Right lung (tissue), 5 donors: ENCODE data around the gene DNASE1L3. TPM values are rescaled to one million over a fixed set of nuclear protein-coding genes. Genes with fewer than 3 reads are reported as not detected.
"Not testable (repeated sequence)": the region's sequence is repeated elsewhere in the genome, so short reads cannot be mapped to it uniquely, and the experiment has no call there.

Source experiments
- DNase-seq, 2 donors: peaks; one replicate each; pipeline ENCODE4 v3.0.0-alpha.2; 2013
- polyA plus RNA-seq, 5 donors: library from polyadenylated mRNA; unstranded; fragments of 120-200 nt; gene quantifications; one replicate each; pipeline versions ENCODE4 v1.2.1 to v1.2.3, GENCODE V29; 2013; ENCODE audit warnings: inconsistent platforms in 1 of 5, low replicate concordance in 1 of 5; ENCODE audit not compliant: insufficient read length in 5 of 5, insufficient read depth in 1 of 5

Gene DNASE1L3
- polyA plus RNA-seq, 5 donors: 1.3 to 2.8 (median 2.2) TPM

DNA sequence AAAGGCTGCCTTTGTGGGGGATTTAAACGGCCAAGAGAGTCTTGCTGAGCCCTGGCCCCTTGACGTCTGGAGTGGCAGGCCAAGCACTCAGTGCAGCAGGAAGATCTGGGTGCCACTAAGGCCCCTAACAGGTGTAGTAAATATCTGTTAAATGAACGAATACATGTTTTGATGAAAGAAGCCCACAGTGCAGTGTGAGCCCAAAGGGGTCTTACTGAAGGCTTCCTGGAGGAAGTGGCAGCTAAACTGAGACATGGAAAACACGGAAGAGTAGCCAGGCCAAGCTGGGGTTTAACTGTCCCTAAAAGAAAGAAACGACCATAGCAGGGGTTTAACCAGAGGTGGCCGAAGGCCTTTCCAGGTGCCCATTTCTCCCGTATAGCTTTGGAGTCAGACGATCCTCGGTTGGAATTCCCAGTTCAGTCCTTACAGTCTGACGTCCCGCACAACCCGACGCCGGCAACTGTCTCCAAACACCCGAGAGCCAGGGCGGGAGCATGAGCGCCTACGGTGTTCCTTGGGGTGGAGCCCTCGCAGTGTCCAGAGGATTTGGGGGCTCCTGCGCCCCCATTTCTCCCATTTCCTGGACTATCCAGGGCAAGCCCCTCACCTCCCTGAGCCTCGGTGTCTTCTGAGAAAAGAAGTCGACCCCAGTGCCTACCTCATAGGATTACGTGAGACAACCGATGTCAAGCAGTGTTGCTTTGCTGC, 25.9 kb upstream of the DNASE1L3 start:
- DNase-seq: no peak

DNA sequence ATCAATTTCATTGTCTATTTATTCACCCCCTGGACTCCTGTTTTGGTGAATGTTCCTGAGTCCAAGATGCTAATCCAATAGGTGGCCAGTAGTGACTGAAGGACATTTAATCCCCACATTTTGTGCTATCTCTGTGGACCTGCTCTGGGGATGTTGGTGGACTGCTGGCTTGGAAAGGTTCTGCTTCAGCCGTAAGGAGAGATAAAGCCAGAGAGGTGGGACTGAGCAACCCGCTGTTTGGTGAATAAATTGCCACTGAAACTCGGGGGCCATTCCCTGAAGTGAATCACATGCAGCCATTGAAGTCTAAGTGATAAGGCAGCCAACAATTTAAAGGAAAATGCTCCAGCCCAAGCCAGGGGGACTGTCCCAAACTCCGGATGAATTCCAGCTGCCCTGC, 25.2 kb upstream of the DNASE1L3 start:
- DNase-seq: no peak

DNA sequence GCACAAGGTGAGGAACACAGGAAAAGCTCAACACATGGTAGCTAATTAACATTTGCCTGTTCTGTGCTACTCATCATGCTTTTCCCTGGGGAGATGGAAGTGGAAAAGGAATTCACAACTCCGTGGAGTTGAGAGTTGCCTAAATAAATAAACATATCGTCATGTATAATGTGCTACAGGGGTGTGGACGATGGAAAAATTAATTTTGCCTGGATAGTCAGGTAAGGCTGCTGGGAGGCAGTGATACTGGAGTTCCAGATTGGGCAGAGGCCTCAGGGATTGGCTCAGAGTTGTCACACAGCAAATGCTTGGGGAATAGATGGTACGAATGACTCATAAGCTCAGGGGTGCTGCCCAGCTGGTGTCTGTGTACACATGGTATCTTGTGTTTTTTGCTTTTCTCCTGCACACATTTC, 23.8 kb upstream of the DNASE1L3 start:
- no peak for DNase-seq

DNA sequence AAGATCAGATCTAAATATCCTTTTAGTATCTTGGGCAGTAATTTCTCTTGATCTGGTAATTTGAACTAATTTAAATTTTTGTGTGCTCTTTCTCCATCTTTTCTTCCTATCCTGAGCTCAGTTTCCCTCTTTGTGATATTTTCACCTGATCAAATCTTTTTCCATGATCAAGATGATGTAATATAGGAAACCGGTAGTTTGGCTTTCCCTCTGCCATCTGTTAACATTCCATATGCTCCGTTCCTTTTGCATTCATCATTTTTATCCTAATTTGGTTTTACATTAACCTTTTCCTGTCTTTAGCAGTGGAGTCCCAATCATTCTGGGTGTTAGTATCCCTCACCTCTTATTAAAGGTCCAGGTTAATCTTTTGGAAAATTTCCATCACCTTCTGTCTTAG, 20.9 kb upstream of the DNASE1L3 start:
- DNase-seq: no peak

DNA sequence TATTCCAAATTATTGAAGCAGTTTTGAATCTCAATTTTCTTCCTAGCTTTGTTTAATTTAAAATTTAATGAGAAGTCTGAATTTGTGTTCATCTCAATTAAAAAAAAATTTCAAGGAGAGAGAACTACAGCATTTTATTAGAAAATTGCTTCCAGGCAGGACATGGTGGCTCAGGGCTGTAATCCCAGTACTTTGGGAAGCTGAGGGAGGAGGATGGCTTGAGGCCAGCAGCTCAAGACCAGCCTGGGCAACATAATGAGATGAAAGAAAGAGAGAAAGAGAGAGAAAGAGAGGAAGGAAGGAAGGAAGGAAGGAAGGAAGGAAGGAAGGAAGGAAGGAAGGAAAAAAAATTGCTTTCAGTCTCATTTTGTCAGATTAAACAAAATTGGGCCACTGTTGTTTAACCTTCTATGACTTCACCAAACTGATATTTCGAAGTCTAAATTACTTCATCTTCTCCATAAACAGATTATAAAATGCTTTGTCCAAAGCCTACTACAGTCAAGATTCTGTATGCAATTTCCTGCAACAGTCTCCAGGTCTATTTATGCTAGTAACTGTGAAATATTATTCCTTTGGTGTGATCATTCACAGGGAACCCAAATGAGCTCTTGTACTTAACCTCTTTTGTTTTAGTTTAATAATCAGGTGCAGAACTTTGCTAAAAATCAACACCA, 20.2 kb upstream of the DNASE1L3 start:
- no peak for DNase-seq

DNA sequence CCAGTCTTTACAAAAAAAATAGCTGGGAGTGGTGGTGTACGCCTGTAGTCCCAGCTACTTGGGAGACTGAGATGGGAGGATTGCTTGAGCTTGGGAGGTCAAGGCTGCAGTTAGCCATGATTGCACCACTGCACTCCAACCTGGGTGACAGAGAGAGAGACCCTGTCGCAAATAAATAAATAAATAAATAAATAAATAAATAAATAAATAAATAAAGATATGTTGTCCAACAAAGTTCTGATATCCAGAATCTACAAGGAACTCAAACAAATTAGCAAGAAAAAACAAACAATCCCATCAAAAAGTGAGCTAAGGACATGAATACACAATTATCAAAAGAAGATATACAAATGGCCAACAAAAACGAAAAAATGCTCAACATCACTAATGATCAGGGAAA, 17.2 kb upstream of the DNASE1L3 start:
- DNase-seq: not testable (repeated sequence)

DNA sequence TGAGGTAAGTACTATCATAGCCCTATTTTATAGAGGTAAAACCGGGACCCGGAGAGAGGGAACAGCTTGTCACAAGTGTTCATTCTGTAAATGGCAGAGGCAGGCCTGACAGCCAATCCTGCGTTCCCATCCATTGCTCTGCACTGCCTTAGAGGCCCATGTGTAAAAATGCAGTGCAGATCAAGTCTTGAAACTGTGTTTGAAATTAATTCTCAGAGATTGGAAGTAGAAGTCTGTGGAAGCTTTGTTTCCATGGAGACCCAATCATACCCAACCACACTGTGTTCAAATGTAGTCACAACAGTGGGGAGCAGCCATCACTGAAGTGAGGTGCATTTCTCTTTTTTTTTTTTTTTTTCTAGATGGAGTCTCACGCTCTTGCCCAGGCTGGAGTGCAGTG, 13.1 kb upstream of the DNASE1L3 start:
- DNase-seq: no peak

DNA sequence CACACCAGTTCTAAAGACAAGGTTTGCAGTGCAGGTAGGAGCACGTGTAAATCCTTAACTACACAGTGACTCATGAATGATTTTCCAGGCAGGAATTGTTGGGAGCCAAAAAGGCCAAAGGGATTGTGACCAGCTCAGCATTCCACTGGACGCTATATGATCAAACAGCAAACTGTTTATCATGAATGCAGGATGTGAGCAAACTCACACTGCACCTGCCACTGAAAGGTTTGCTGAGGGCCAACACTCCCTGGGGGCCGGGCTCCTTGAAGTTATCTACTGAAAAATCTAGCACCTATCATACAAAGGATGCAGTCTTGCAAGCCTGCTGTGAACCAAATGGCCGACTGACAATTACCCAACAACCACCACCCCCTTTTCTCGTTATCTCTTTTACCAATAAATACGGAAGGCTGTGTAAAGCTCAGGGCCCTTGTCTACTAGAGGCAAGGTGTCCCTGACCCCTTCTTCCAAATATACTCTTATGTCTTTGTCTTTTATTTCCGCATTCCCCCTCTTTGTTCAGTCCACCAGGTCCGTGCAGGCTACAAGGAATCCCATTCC, 11.5 kb upstream of the DNASE1L3 start:
- DNase-seq: no peak

DNA sequence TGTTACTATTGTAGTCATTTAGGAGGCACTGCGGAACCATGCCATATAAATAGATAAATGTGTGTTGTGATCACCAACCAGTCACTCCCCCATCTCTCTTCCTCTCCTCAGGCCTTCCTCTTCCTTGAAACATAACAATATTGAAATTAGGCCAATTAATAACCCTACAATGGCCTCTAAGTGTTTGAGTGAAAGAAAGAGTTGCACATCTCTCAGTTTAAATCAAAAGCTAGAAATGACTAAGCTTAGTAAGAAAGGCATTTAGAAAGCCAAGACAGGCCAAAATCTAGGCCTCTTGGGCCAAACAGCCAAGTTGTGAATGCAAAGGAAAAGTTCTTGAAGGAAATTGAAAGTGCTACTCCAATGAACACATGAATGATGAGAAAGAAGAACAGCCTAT, 8.1 kb upstream of the DNASE1L3 start:
- no peak for DNase-seq

DNA sequence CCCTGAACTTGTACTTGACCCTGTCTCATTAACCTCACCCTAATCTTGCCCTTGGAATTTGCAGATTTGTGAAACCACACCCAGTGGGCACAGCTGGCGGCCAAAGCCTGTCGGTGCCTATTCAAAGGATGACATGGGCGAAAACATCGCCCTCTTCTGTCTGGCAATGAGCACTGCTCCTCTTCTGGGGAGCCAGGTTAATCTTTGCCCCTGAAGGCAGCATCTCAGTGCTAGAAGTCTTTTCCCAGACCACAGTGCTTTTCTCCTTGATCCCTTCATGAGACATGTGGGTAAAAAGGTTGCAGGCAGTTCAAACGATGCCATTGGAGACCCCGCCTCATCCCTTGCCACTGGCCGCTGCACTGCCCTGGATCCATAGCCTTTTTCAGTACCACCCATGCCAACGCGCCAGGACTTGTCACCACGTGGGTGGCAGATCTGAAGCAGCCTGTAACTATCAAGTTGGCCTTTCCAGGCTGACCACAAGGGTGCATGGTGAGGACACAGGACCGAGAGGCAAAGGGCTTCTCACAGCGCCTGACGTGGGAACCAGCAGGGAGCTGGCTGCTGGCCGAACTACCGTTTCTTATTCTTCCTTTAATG, 6.5 kb upstream of the DNASE1L3 start:
- peak in 1 of 2 donors; percentile 32 for DNase-seq

DNA sequence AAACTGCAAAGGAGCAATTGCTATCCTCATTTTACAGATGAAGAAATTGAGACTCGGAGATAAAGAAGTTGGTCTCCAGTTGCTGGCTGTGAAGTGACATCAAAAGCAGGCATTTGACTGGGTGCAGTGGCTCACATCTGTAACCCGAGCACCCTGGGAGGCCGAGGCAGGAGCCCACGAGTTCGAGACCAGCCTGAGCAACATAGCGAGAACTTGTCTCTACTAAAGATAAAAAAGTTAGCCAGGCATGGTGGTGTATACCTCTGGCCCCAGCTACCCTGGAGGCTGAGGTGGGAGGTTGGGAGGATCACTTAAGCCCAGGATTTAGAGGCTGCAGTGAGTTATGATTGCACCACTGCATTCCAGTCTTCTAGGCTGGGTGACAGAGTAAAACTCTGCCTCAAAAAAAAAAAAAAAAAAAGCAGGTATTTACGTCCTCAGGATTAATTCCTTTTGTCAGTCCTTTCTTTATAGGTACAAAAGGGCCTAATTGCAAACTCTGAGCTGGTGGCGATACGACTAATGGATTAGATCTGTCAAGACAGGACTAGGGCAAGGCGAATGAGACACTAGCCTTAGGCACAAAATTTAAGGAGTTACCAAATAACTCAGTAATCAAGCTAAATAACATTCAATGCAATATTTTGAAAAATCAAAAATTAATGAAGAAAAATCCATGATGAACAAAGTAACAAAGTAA, 5.9 kb upstream of the DNASE1L3 start:
- no peak for DNase-seq

DNA sequence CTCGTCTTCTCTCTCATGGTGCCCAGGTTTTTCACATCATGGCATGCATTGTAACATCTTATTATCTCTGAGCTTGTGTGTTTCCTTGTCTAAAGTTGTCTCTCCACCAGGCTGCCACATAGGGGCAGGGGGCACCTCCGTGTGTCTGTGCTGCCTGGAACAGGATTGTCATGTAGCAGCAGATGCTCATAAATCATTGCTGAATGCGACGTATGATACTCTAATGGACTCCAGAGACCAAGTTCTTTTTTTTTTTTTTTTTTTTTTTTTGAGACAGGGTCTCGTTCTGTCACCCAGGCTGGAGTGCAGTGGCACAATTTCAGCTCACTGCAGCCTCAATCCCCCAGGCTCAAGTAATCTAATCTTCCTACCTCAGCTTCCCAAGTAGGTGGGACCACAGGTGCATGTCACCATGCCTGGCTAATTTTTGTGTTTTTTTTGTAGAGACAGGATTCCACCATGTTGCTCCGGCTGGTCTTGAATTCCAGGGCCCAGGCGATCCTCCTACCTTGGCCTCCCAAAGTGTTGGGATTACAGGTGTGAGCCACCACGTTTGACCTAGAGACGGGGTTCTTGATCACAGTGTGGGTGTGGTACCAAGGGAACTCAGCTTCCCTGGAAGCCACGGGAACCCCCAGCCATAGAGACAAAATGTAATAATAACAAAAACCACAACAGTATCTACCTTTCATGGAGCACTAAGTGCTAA, 4.7 kb upstream of the DNASE1L3 start:
- no peak for DNase-seq

DNA sequence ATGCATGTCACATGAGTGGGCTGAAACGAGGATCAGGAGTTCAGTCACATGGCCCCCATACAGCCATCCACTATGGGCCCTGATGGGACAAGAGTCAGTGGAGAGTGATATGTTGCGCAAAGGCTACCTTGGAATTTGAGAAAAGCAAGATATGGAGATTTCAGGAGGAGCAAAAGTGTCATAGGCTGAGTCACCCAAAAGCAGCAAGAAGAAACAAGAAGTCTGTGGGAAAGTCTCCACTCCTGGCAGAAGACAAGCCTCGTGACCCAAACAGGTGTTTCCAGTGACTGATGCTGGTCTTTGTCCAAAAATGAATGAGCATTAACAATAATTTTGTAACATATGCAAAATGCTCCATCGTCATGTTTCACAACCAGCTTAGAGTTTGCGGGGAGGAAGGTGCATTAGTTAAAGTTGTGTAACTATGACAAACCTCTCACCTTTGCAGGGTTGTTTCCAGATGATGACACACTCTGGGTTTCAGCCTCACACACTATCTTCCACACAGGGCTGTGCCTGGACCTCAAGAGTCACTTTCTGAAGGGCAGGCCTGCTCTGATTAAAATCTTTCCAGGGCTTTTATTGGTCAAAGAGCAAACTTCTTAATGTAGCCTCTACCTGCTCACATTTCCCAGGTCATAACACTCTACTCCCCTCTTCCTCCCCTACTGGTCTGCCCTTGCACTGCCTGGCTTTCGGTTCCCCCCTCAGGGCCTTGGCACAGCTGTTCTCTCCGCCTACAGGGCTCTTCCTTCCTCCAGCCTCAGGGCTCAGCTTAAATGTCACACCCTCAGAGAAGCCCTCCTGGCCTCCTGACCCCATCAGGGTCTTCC, 3.9 kb upstream of the DNASE1L3 start:
- DNase-seq: no peak

DNA sequence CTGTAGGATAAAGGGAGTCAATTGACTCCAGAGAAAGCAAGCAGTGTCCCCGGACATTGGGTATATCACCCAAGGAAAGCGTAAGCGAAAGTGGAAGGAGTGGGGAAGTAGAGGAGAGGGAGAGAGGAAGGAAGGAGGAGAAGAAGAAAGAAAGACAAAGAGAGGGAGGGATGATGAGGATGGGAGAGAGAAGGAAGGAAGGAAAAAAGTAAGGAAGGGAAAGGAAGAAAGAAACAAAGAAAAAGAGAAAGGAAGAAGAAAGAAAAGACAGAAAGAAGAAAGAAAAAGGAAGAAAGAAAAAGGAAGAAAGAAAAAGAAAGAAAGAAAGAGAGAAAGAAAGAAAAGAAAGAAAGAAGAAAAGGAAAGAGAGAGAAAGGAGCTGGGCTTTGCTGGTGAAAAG, 839 bp downstream of the DNASE1L3 start:
- no peak for DNase-seq

DNA sequence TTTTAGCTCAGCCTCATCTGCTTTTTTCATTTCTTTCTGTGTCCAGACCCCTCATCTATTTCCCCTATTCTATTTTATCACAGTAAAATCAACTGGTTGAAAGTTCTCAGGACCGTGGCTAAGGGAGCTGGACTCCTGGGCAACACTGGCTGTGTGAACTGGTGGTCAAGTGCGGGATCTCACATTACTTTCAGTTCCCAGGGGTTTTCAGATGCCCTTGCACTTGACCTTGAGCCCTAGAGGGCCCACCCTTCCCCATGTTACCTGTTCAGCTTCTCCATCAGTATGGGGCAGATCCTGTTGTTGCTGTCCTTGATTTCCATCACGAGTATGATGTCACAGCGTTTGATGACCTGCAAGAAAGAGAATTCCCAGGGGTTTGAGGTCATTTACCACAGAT, 2.8 kb downstream of the DNASE1L3 start:
- DNase-seq: no peak

DNA sequence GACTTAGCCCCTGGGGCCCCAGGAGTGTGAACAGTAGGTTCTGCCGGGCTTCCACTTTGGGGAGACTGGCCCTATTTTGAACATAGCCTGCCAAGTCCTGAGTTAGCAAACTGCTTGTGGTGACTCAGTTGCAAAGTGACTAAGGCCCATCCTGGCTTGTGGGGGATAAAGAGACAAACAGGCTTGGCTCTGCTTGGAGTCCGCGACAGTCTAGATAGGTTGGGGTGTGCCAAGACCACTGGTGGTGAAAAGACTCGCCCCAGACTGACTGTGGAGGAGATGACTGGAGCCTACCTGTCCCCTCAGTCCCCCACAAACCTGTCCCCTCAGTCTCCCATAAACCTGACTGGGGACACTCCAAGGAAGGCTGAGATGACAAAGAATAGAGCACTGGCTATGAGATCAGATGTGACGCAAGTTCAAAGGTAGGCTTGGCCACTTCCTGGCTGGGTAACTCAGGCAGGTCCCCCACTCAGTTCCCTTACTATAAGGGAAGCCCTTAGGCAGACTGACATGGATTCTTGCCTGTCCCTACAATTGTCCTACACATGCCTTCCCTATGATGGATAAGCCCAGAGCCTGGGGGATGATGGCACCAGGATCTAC, 4.3 kb downstream of the DNASE1L3 start:
- no peak for DNase-seq

DNA sequence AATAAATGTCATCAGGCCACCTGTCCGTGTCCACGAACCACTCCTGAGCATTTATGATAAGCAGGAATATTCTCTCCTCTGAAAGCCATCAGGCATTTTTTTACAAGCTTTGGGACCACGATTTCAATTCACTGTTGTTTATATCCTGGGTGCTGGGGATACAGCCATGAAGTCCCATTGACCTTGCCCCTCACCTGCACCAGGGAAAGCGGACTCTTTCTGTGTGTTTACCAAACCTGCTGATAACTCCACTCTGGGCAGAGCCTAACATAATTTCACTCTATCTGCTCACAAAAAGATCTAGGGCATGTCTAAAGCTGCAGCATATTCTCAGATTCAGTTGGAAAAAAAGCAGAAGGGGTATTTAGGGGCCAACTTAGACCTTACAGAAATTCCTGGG, 4.8 kb downstream of the DNASE1L3 start:
- no peak for DNase-seq

DNA sequence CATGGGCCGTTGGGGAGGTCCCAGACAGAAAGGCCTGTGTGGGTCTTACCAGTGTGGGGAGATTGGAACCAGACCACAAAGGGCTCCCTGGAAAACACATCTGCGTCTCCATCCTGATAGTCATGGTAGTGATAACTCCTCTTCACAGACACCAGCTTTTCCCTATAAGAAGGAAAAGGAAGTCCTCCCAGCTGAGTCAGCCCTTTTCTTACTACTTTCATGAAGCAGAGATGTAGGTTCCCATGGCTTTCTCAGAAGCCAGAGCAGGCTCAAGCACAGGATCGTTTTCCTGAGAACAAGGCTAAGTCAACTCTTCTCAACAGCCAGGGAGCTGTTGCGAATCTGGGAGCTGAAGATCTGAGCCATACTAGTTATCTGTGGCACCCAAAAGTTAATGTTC, 6.1 kb downstream of the DNASE1L3 start:
- DNase-seq: no peak

DNA sequence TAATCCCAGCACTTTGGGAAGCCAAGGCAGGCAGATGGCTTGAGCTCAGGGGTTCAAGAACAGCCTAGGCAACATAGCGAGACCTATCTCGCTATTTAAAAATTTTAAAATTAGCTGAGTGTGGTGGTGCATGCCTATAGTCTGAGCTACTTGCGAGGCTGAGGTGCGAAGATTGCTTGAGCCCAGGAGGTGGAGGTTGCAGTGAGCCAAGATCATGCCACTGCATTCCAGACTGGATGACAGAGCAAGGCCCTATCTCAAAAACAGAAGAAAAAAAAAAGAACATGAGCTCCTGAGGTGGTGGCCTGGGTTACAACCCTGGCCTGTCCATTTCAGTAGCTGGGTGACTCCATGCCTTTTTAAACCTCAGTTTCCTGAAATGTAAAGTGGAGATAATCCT, 7.2 kb downstream of the DNASE1L3 start:
- no peak for DNase-seq

DNA sequence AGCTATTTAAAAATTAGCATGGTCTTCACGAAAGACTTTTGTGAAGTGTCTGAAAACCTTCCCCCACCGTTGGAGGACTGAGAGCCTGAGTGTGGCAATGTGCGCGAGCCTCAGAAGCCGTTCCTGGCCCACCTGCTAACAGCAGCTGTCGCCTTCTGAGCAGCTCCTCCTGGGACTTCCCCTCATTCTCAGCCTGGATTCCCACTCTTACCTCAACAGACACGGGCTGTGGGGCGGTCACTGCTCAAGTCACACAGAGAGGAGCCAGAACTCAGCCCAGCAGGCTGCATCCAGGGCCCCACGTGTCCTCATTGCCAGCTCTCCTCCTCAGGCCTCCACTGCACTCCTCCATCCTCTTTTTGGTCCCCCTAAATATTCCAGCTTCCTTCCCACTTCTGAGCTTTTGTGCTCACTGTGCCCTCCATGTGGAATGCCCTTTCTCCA, 7.8 kb downstream of the DNASE1L3 start:
- DNase-seq: no peak
